ENCODE data around the gene ARHGAP6.

The ARHGAP6 gene

DNA sequence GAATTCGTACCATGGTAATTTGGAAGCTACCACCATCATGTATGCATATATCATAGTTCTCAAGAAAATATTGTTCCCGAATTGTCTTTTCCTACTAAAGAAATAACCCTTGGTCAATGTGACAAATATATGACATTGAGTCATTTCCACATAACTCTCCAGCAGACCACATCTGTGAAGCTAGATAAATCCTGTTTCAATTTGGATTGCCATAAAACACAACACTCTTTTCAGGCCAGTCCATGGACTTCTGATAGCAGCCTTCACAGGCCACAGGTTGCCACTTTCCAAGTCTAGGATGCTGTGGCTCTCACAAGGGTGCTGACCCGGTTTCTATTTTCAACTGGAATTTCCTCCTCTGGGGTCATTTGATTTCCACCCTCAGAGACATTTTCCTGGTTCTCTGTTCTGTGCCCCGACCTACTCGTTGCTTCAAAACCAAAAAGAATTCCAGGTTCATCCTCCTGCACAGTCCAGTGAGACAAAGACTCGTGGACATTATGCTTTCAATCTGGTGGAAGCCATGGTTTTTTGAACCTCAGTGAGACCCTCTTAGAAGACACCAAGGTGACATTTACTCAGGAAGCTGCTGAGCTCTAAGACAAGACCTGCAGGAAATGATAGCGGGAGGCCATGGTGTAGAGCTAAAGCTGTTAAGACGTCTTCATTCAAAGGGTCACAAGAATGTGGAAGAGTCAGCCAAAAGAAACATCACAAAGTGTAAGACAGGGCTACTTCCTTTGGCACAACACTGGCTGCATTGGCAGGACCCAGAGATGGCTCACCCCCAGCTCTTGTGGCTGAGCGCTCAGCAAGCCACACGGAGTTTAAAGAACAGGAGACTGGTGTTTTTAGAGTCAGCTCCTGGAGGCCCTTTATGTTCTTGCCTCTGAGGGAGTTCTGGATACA lies 252.8 kb downstream of the ARHGAP6 start:
- no peak for DNase-seq (ENCODE audit: low spot score)
- TF ChIP-seq, protein P1, sequence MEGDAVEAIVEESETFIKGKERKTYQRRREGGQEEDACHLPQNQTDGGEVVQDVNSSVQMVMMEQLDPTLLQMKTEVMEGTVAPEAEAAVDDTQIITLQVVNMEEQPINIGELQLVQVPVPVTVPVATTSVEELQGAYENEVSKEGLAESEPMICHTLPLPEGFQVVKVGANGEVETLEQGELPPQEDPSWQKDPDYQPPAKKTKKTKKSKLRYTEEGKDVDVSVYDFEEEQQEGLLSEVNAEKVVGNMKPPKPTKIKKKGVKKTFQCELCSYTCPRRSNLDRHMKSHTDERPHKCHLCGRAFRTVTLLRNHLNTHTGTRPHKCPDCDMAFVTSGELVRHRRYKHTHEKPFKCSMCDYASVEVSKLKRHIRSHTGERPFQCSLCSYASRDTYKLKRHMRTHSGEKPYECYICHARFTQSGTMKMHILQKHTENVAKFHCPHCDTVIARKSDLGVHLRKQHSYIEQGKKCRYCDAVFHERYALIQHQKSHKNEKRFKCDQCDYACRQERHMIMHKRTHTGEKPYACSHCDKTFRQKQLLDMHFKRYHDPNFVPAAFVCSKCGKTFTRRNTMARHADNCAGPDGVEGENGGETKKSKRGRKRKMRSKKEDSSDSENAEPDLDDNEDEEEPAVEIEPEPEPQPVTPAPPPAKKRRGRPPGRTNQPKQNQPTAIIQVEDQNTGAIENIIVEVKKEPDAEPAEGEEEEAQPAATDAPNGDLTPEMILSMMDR (IDR thresholded peaks at IDR 0.05): no peak
- Histone ChIP-seq H3K27ac (peak overlapping the region in 1 of 2 donors; percentile 21), H3K4me3 (no peak overlapping the region)

DNA sequence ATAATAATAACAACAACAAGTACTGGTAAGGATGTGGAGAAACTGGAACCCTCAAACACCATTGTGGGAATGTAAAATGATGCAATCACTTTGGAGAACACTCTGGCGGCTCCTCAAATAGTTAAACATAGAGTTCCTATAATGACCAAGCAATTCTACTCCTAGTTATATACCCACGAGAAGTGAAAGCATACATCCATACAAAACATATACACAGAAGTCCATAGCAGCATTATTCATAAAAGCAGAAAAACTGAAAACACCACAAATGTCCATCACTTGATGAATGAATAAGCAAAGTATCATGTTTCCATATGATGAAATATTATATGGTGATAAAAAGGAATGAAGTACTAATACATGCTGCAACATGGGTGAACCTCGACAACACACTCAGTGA lies 255.8 kb downstream of the ARHGAP6 start:
- Histone ChIP-seq H3K4me3 (no peak overlapping the region), H3K27ac (no peak overlapping the region)
- TF ChIP-seq, protein P1 (IDR thresholded peaks at IDR 0.05): no peak
- DNase-seq (ENCODE audit: low spot score): no peak

DNA sequence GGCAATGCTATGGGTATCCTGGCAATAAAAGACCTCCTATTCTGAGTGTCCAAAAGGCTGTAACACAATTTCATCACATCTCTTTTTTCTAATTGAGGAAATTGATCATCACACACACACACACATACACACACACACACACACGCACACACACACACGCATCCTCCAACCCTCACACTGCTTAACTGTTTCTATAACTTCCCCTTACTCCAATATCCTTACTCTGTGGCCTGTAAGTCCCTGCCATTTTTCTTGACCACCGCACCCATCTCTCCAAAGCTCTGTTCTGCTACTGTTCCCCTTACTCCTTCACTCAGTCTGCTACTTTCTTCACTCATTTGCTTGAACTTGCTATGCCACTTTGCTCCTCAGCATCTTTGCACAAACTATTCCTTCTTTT lies 256.9 kb downstream of the ARHGAP6 start:
- H3K27ac ChIP-seq: no peak overlapping the region

DNA sequence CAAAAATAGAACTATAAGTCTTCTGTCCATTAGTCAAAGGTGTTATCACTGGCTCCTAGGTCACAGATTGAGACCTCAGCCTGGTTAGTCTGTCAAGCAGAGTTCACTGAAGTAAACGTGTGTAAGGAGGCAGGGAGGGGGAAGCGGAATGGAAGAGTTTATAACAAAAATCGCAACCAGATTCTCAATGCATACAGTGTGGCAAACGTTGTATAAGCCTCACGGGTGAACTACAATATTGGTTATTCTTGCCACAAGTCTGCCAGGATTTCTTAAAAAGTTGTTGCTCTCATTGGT lies 257.7 kb downstream of the ARHGAP6 start:
- Histone ChIP-seq H3K27ac (no peak overlapping the region), H3K4me3 (no peak overlapping the region)
- no peak for DNase-seq (ENCODE audit: low spot score)
- TF ChIP-seq, protein P1 (IDR thresholded peaks at IDR 0.05): no peak

More for the DNA sequence above, 256.9 kb downstream of the ARHGAP6 start:
- TF ChIP-seq, protein P1 (IDR thresholded peaks at IDR 0.05): no peak
- H3K4me3 ChIP-seq: no peak overlapping the region
- DNase-seq (ENCODE audit: low spot score): no peak

DNA sequence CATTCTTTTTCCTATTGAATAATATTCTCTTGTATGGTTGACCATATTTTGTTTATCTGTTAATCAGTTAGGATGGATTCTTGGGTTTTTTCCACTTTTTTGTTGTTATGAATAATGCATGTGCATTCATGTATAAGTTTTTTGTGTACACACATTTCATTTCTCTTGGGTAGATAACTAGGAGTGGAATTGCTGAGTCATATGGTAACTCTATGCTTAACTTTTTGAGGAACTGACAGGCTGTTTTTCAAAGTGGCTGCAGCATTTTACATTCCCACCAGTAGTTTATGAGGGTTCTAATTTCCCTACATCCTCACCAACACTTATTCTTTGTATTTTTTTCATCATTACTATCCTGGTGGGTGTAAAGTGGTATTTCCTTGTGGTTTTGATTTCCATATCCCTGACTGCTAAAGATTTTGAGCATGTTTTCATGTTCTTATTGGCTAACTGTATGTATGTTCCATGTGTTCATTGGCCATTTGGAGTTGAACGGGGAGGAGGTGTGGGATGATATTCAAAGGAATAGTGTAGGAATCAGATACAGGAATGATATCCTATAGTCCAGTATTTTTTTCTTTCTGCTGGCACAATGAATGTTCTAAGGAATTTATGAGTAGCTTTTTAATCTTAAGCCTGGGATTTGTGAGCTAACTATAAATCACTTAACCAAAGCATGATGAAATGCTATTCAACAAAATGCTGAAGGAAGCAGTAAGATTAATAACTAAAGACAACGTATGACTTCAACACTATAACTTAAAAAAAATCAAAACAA lies 258.2 kb downstream of the ARHGAP6 start:
- TF ChIP-seq, protein P1 (IDR thresholded peaks at IDR 0.05): no peak
- Histone ChIP-seq H3K4me3 (no peak overlapping the region), H3K27ac (no peak overlapping the region)
- DNase-seq (ENCODE audit: low spot score): no peak

DNA sequence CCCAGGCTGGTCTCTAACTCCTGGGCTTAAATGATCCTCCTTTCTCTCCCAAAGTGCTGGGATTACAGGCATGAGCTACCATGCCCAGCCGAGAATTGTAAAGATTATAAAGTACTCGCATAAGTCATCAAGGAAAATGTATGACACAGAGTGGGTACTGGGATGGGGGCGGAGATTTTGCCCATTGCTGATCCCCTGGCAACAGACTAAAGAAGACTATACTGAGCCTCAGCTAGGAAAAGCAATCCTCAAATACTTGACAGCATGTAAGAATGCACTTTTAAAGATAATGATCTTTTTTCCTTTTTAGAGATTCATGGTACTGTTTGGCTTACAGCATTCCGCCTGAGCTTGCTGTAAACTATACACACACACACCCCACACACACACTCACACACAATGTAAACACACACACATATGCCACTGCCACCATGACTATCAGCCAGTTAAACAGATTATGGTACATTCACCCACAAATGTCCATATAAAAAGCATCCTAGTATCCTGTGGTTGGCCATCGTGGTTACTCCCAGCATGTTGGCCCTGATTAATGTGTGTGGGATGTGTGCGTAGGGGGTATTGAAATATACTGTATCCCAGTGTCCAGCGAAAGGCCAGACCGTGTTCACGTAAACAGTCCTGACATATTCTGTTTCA lies 259.5 kb downstream of the ARHGAP6 start:
- no peak for DNase-seq (ENCODE audit: low spot score)
- no peak overlapping the region for H3K27ac ChIP-seq
- TF ChIP-seq, protein P1 (IDR thresholded peaks at IDR 0.05): no peak
- no peak overlapping the region for H3K4me3 ChIP-seq
